GM19397 (cell line): ENCODE results near the gene NUS1.
"Not testable (repeated sequence)": the region's sequence is repeated elsewhere in the genome, so short reads cannot be mapped to it uniquely, and the experiment has no call there.

Experiments
- ATAC-seq: cut with Tn5 transposase; IDR thresholded peaks from one replicate; pipeline ENCODE4 v1.9.1; 2021; ENCODE audit warnings: mild to moderate bottlenecking, moderate library complexity; ENCODE audit not compliant: unreplicated experiment

Gene NUS1

GRCh38 chr6:117706936-117707509 is 31.8 kb downstream of the NUS1 start:
- not testable (repeated sequence) for ATAC-seq

- ATAC-seq = no peak
Observed at GRCh38 chr6:117711369-117711768, 36.1 kb downstream of the NUS1 start.

DNA sequence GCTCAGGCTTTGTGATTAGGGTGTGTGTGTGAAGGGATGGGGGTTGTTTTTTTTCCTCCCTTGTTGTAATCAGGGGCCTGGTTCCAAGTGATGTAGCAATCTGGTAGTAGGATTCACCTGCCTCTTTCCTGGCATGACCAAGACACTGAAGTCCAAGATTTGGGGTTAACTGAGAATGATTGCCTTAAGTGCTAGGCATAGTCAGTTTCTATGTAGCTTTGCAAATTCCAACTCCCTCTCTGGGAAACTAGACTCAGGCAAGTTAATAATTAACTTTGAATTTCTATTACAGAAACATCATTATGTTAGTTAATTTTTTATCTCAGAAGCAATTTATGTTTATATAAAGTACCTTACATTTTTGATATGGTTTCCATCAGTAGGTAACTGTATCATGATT is 43.6 kb downstream of the NUS1 start:
- no peak for ATAC-seq

DNA sequence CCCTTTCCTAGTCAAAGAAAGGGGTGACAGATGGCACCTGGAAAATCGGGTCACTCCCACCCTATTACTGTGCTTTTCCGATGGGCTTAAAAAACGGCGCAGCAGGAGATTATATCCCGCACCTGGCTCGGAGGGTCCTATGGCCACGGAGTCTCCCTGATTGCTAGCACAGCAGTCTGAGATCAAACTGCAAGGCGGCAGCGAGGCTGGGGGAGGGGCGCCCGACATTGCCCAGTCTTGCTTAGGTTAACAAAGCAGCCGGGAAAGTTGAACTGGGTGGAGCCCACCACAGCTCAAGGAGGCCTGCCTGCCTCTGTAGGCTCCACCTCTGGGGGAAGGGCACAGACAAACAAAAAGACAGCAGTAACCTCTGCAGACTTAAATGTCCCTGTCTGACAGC is 46.3 kb downstream of the NUS1 start:
- ATAC-seq = not testable (repeated sequence)

DNA sequence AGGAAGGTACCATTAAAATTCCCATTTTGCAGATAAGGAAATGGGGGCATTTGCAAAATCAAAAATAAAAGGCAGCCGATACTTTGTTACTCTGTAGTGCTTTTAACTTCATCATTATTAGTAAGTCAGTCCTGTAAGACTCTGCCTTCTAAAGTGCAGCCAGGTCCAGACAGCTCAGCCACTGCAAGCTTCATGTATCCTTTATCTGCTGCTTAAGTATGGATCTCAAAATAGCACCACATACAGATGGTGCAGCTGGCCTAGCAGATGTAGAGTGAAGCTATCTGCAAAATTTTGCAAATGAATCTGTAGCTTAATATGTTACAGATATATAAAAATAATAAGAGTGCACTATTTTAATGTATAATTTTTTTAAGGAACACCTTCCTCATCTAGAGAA is 53.4 kb downstream of the NUS1 start:
- ATAC-seq = no peak

DNA sequence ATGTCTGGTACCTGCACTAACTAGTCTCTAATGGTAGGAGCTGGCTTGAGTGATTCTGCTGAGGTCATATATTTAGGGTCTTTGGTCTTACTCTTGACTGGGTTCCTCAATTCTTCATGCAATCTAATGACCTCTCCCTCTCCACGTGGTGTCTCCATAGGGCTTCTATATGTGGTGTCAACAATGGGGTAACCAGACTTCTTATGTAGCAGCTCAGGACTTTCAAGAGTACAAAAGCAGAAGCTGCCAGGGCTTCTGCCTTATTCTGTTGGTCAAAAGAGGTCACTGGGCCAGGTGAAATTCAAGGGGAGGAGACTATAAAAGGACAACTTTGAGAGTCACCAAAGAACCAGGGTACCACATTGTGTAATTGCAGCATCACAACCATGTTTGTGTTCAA is 54.3 kb downstream of the NUS1 start:
- no peak for ATAC-seq

GRCh38 chr6:117733341-117733740 is 58.1 kb downstream of the NUS1 start:
- ATAC-seq = no peak

DNA sequence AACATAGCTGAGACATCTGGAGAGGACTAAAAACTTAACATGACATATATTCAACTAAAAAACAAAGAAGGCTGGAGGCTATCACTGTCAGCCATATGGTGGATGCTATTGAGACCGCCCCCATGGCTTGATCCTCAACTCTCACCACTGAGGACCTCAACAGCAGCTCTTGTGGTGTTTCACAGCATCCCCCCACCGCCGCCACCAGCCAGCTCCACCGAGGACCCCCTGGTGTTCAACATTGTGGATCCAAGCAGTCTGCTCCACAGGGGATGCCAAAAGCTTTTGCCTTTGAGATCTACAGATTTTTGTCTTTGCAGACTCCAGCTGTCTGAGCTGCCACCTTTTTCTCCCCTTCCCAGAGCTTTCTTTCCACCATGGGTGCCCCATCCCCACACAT is 64.6 kb downstream of the NUS1 start:
- no peak for ATAC-seq

GRCh38 chr6:117740605-117741004 is 65.3 kb downstream of the NUS1 start:
- no peak for ATAC-seq

DNA sequence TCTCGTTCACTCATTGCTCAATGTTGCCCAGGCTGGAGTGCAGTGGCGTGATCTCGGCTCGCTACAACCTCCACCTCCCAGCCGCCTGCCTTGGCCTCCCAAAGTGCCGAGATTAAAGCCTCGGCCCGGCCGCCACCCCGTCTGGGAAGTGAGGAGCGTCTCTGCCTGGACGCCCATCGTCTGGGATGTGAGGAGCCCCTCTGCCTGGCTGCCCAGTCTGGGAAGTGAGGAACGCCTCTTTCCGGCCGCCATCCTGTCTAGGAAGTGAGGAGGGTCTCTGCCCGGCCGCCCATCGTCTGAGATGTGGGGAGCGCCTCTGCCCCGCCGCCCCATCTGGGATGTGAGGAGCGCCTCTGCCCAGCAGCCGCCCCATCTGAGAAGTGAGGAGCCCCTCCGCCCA is 75.4 kb downstream of the NUS1 start:
- ATAC-seq = not testable (repeated sequence)
